ES-I3 (cell line): ENCODE results near the gene EXOG.

ENCODE experiments used
- H3K36me3 ChIP-seq: 2 replicates; pipeline ENCODE4 v1.6.1; 2013; ENCODE audit warnings: mild to moderate bottlenecking, low read length, control low read depth, moderate library complexity; ENCODE audit not compliant: insufficient read depth
- H3K4me1 ChIP-seq: 2 replicates; pipeline ENCODE4 v1.6.1; 2013; ENCODE audit warnings: mild to moderate bottlenecking, control low read depth, low read length; ENCODE audit not compliant: insufficient read depth
- H3K9ac ChIP-seq: 2 replicates; pipeline ENCODE4 v1.6.1; 2013; ENCODE audit warnings: low read depth, mild to moderate bottlenecking, low read length, moderate library complexity
- H3K9me3 ChIP-seq: 2 replicates; pipeline ENCODE4 v1.6.1; 2013; ENCODE audit warnings: mild to moderate bottlenecking, low read length, moderate library complexity; ENCODE audit not compliant: control insufficient read depth, insufficient read depth

The EXOG gene, protein sequence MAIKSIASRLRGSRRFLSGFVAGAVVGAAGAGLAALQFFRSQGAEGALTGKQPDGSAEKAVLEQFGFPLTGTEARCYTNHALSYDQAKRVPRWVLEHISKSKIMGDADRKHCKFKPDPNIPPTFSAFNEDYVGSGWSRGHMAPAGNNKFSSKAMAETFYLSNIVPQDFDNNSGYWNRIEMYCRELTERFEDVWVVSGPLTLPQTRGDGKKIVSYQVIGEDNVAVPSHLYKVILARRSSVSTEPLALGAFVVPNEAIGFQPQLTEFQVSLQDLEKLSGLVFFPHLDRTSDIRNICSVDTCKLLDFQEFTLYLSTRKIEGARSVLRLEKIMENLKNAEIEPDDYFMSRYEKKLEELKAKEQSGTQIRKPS

DNA sequence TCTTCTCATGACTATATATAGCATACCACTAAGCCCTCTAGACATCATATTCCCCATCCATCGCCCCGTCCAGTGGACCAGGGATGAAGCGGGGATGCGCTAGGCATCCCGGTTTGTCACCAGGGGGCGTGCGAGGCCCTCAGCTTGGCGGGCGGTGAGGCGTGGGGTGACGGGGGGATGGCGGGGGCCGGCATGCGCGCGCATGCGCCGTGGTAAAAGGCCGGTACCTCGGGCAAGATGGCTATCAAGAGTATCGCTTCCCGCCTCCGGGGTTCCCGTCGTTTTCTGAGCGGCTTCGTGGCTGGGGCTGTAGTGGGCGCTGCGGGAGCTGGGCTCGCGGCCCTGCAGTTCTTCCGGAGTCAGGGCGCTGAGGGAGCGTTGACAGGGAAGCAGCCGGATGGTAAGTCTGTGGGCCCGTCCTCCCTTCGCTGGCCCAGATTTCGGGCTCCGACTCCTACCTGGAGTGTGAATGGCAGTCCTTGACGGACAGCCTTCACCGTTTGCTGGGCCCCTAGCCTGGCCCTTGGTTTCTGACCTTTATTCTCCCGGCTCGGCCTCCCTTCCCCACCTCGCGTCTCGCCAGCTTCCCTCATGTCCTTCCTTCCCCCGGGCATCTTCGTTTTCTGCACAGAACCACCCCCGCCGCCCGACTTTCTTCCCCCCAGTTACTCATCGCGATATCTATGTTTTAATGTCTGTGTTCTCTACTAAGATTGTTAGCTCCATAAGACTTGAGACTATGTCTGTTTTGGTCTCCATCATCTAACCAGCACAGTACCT is at the start of gene EXOG:
TSS of gene EXOG (plus strand) at position 210 of the 780 bp plus-strand sequence. CDS start at position 238, 28 bp downstream.
- Histone ChIP-seq H3K9me3 (no peaks in the 10 kb centered on the region), H3K36me3 (no peaks in the 10 kb centered on the region), H3K9ac (peak within 1 kb of the TSS; percentile 88), H3K4me1 (no peaks in the 10 kb centered on the region)

DNA sequence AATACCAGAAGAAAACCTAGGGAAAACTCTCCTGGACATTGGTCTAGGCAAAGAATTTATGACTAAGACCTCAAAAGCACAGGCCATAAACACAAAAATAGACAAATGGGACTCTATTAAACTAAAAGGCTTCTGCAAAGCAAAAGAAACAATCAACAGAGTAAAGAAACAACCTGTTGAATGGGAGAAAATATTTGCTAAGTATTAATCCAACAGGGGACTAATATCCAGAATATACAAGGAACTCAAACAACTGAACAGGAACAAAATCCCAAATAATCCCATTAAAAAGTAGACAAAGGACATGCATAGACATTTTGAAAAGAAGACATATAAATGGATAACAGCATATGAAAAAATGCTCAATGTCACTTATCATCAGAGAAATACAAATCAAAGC is 49.3 kb upstream of the EXOG start:
- H3K9ac ChIP-seq = no peak overlapping the region
- H3K36me3 ChIP-seq = no peaks in the 10 kb centered on the region
- no peaks in the 10 kb centered on the region for H3K4me1 ChIP-seq
- no peaks in the 10 kb centered on the region for H3K9me3 ChIP-seq

DNA sequence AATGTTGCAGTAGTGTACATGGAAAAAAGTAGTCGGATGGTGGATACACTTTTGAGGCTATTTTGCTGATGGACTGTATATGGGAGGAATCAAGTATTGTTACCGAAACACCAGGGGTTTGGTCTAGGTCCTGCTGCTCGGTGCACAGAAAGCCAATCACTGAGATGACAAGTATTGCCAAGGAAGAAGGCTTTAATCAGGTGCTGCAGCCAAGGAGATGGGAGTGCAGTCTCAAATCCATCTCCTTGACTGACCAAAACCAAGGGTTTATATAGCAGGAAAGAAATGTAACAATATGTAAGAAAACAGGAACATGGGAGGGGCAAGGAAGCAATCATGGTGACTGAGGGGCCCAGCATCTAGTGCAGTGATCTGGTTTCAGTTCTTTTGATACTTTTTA is 45.3 kb upstream of the EXOG start:
- Histone ChIP-seq H3K9me3 (no peaks in the 10 kb centered on the region; the same call in 1 of the 2 replicates), H3K36me3 (no peaks in the 10 kb centered on the region), H3K9ac (no peak overlapping the region), H3K4me1 (peaks cover under 1% of the 10 kb centered on the region; the same call in 1 of the 2 replicates)

DNA sequence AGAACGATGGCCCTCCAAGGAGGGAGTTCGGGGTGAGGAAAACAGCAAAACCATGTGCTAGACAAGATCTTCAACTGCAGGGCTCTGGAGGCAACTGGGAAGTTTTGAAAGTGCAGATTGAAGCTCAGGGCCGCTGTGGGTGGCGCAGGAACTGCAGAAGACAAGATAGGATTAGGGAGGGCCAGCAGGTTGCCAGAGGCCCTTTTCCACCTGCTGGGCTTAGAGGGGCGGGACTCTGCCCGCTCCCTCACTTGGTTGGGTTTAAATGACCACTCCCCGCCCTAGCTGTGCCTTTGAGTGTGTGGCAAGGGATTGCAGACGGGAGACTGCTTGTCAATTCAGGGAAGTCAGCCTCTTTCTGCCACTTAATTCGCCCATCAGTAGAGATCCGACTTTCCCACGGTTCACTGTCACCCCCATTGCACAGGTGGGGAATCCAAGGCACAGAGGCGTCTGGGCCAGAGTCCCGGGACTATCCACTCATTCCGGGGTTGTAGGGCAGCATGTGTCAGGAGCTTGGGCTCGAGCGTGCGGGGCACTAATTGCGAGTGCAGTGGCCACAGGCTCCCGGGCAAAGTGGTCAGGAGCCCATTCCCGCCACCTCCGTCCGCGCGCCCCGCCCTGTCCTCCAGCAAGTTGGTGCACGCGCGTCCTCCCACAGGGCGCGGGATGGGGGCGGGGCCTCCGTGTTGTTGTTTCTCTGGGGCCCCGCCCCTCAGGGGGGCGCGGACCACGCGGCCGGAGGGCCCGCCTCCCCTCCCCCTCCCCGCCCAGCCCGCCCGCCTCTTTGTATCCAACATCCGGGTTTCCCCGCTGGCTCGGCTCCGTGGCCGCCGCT is 42.8 kb upstream of the EXOG start, which contains the start of gene ACVR2B:
TSS of gene ACVR2B (plus strand) at position 816 of the 838 bp plus-strand sequence. CDS start 433 bp downstream, outside the sequence.
- Histone ChIP-seq H3K9me3 (no peaks in the 10 kb centered on the region; the same call in 1 of the 2 replicates), H3K9ac (peak within 1 kb of the TSS; percentile 93), H3K4me1 (peaks cover 13% of the 10 kb centered on the region; the same call in 1 of the 2 replicates), H3K36me3 (no peaks in the 10 kb centered on the region)

DNA sequence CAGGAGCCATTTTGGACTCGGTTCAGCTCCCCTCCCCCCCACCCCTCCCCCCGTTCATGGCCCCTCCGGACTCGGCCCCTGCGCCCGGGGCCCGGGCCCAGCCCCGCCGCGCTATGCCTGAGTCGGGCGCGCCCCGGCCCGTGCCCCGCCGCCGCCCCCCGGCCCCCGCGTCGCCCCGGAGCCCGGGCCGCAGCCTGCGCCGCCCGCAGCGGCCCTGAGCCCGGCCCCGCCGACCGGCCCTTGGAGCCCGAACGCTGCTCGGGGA is 42.3 kb upstream of the EXOG start:
- H3K9me3 ChIP-seq = no peaks in the 10 kb centered on the region; the same call in 1 of the 2 replicates
- H3K4me1 ChIP-seq = peaks cover 16% of the 10 kb centered on the region; the same call in 1 of the 2 replicates
- peak overlapping the region; percentile 93 for H3K9ac ChIP-seq
- no peaks in the 10 kb centered on the region for H3K36me3 ChIP-seq

DNA sequence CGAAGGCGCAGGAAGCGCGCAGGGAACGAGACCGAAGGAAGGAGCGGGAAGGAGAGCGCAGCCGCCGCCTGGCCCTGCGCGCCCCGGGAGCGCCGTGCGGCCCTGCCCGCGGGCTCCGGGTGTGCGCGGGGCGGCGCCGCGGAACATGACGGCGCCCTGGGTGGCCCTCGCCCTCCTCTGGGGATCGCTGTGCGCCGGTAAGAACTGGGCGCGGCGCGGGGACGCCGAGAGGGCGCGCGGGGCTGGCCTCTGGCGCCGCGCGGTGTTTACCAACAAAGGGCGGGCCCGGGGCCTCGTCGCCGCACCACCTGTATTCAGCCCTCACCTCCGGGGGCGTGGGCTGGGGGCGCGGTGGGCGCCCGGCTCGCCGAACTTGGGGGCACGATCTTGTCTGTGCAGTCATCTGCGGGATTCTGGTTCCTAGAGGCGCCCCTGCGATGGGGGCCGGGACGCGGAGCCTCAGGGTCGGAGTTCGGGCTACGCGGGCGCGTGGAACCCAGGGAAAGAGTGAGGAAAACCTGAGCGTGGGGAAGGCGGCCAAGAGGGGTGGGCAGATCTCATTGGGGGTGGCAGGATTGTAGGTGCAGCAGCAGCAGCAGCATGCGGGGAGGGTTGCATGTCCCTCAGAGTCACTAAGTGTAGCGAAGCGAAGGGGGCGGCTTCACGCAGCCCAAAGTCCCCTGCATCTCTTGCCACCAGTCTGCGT is 41.8 kb upstream of the EXOG start:
- peaks cover 18% of the 10 kb centered on the region; the same call in 1 of the 2 replicates for H3K4me1 ChIP-seq
- H3K36me3 ChIP-seq = no peaks in the 10 kb centered on the region
- H3K9ac ChIP-seq = peak overlapping the region; percentile 93
- H3K9me3 ChIP-seq = no peaks in the 10 kb centered on the region; the same call in 1 of the 2 replicates

DNA sequence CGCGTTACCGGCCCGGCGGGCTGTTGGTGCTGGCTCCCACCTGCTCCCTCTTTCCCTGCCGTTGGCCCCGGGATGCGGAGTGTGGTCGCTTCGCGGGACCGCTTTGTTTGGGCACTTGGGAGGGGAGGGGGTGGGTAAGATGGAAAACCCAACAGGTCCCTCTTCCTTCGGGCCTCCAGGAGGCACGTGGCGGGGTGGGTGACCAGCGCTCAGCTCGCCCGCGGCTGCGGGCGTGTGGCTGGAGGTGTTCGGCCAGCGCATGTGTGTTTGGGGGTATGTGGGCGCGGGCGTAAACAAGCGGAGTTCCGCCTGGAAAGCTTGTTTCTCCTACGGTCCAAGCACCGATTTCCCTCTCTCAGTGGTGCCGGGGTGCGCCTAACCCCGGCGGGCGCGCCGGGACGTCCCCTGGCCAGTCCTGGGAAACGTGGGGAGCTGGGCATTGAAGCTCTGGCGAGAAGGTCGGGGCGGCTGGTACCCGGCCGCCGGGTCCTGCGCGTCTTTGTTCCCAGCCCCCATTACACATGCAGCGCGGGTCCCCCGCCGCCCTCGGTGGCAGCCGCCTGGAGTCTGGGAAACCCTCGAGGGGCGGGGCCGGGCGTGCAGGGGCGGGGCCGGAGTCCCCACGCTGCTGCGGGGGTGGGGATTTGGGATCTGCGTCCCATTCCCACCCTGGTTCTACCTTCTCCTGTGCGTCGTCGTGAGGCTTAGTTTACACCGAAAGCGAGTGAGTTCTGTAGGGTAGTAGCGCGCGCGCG is 41.1 kb upstream of the EXOG start:
- peaks cover 18% of the 10 kb centered on the region; the same call in 1 of the 2 replicates for H3K4me1 ChIP-seq
- H3K9me3 ChIP-seq = no peaks in the 10 kb centered on the region; the same call in 1 of the 2 replicates

DNA sequence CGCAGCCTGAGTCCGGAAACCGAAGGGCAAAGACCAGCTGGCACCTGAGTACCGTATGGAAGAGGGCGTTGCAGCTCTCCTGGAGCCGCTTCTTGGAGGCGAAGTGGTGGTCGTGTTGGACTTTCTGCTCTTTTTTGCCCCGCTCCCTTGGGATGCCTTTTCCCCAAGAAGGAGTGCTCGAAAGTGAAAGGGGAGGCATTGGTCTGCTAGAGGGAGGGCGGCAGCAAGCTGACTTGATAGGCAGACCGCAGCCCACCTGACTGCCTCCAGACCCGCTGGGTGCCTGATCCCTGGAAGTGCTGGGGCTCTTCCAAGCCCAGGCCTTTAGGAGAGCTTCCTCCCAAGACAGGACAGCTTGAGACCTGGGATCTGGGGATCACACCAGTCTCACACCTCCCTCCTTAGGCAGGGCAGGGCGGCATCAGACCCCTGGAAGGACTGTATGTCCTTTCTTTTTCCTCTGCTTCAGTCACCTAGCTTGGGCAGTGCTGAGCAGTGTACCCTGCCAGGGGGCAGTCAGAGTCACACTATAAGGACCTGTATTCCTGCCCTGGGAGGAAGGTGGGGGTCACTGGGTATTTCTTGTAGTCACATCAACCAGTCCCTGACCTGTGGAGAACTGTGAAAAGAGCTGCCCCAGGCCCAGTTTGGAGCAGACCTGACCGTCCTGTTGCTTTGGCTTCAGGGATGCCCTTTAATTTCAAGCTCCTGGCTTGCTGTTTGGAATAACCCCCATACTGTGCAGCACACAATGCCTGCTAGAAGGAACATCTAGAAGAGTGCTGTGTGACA is 40.3 kb upstream of the EXOG start:
- peak overlapping the region; percentile 93 for H3K9ac ChIP-seq

More for the DNA sequence above, 41.1 kb upstream of the EXOG start:
- peak overlapping the region; percentile 93 for H3K9ac ChIP-seq
- no peaks in the 10 kb centered on the region for H3K36me3 ChIP-seq

DNA sequence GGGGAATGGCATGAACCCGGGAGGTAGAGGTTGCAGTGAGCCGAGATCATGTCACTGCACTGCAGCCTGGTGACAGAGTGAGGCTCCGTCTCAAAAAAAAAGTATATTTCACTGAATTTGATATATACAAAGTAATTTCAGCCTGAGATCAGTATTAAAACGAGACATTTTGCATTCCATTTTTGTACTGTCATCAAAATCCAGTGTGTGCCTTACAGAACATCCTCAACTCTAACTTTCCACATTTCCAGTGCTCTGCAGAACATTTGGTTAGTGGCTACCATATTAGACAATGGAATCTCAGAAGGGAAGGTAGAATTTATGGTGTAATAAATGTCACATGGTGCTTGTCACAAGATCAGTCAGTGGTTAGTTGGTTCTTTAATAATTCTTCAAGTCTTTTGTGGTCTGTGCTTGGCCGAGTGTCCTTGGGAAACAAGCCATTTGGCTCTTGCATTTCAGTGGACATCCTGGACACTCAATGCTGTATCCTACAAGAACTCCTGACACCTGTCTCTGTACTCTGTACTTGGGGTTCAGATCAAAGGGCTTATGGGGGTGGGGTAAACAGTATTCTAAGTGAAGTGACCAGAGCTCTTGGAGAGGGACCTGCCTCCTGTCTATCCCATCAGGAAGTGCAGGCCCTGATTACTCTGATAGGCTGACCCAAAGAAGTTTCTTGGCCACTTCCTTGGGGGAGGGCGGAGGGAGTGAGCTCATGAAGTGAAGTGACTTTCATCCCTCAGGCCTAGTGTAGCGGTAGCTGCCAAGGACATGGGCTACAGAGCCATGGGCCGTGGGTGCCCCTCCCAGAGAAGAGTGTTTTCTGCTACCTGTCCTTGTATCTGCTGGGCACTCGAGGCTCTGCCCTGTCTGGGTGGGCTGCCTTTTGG is 38.8 kb upstream of the EXOG start:
- Histone ChIP-seq H3K4me1 (peaks cover 18% of the 10 kb centered on the region; the same call in 1 of the 2 replicates), H3K36me3 (no peaks in the 10 kb centered on the region), H3K9me3 (no peaks in the 10 kb centered on the region; the same call in 1 of the 2 replicates), H3K9ac (no peak overlapping the region)

More for the DNA sequence above, 40.3 kb upstream of the EXOG start:
- Histone ChIP-seq H3K4me1 (peaks cover 18% of the 10 kb centered on the region; the same call in 1 of the 2 replicates), H3K9me3 (no peaks in the 10 kb centered on the region; the same call in 1 of the 2 replicates), H3K36me3 (no peaks in the 10 kb centered on the region)

DNA sequence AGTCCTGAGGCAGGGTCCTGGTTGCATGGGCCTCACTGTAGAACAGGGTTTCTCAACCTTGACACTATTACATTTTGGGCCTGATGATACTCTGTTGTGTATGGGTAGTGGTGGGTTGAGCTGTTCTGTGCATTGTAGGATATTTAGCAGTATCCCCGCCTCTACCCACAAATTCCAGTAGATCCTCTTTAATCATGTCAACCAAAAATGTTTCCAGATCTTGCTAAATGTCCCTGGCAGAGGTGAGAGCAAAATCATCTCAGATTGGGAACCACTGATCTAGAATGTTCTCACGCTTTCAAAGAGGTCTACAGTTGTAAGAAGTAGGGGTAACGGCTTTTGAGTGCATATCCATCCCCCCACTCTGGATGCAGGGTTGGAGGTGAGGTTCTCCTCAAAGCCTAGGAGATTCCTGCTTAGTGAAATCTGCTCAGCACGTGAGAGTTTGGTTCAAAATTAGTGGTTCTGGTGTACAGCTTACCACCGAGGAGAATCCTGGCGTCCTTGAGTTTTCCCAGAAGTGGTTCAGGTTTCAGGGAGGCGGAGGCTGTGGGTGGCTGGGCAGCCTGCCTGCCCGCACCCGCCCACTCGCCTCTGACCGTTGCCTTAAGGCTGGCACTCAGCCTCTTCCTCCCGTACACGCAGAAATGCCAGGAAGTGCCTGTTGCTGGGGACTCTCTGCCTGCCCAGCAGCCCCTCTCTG is 37.2 kb upstream of the EXOG start:
- Histone ChIP-seq H3K9ac (no peak overlapping the region), H3K36me3 (no peaks in the 10 kb centered on the region), H3K4me1 (peaks cover 18% of the 10 kb centered on the region; the same call in 1 of the 2 replicates), H3K9me3 (no peaks in the 10 kb centered on the region)

DNA sequence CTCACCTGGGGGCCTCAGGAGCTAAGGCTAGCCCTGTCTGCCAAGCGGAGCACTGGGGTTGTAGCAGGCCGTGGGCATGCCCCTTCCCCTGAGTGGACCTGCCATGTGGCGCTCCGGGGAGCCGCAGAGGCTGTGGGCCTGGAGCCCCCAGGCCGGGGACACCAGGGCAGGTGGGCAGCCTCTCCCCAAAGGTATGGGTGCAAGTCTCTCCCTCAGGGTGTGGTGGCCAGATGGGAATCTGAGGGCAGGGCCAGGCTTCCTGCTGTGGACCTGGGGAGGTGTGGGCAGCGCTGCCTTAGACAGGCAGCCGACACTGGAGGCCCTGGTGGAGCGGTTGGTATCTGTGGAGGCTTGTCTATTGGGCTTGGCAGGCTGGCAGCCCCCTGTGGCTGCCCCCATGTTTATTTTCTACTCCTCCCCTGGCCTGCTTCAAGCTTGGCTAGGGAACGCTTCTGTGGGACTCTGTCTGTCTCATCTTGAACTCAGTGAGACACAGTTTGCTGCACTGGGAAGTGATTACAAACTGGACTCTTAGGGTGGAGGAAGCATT is 36.6 kb upstream of the EXOG start:
- Histone ChIP-seq H3K9me3 (no peaks in the 10 kb centered on the region), H3K4me1 (peaks cover 18% of the 10 kb centered on the region; the same call in 1 of the 2 replicates), H3K9ac (no peak overlapping the region), H3K36me3 (no peaks in the 10 kb centered on the region)
